HG03045 (cell line): Measurements from ENCODE around the gene IFI6.

Source experiments
- ATAC-seq: cut with Tn5 transposase; IDR thresholded peaks from one replicate; pipeline ENCODE4 v1.9.1; 2021; ENCODE audit warnings: mild to moderate bottlenecking, moderate library complexity; ENCODE audit not compliant: unreplicated experiment

The IFI6 gene

GRCh38 chr1:27676410-27676809, 4.4 kb upstream of the IFI6 start:
- no peak for ATAC-seq

- ATAC-seq, result no peak
These were observed 739 bp upstream of the IFI6 start for GRCh38 chr1:27672750-27673112.

GRCh38 chr1:27669876-27670275, 2.1 kb downstream of the IFI6 start:
- ATAC-seq, result no peak

GRCh38 chr1:27668808-27669723, 2.9 kb downstream of the IFI6 start:
- no peak for ATAC-seq

GRCh38 chr1:27668121-27668807, 3.7 kb downstream of the IFI6 start:
- ATAC-seq, result no peak

GRCh38 chr1:27666791-27667254, 5.2 kb downstream of the IFI6 start:
- ATAC-seq, result no peak

GRCh38 chr1:27666294-27666693, 5.7 kb downstream of the IFI6 start:
- no peak for ATAC-seq

- no peak for ATAC-seq
These were observed 6.9 kb downstream of the IFI6 start for GRCh38 chr1:27665016-27665651.

GRCh38 chr1:27664291-27664690, 7.7 kb downstream of the IFI6 start:
- no peak for ATAC-seq

GRCh38 chr1:27662707-27663393, 9.1 kb downstream of the IFI6 start:
- ATAC-seq, result peak; percentile 29

- no peak for ATAC-seq
These were observed 9.7 kb downstream of the IFI6 start for GRCh38 chr1:27662261-27662660.

- ATAC-seq, result no peak
These were observed 10.4 kb downstream of the IFI6 start for GRCh38 chr1:27661412-27662075.

- ATAC-seq, result no peak
These were observed 11.6 kb downstream of the IFI6 start for GRCh38 chr1:27660300-27660835.

GRCh38 chr1:27659497-27660299, 12.3 kb downstream of the IFI6 start:
- peak; percentile 64 for ATAC-seq

- peak; percentile 3 for ATAC-seq
These were observed 13.0 kb downstream of the IFI6 start for GRCh38 chr1:27658951-27659496.

- no peak for ATAC-seq
These were observed 15.7 kb downstream of the IFI6 start for GRCh38 chr1:27656157-27656893.

GRCh38 chr1:27655151-27655937, 16.6 kb downstream of the IFI6 start:
- ATAC-seq, result no peak
